Lower leg skin (tissue), 4 donors: ENCODE measurements around the gene SLC25A12. TPM values are rescaled to one million over a fixed set of nuclear protein-coding genes. Genes with fewer than 3 reads are reported as not detected.
"Not testable (repeated sequence)": the region's sequence is repeated elsewhere in the genome, so short reads cannot be mapped to it uniquely, and the experiment has no call there.

Experiments
- DNase-seq, 2 donors: peaks; one replicate each; pipeline ENCODE4 v3.0.0-alpha.2; 2019; ENCODE audit warnings: low spot score in 2 of 2
- H3K4me3 ChIP-seq: fragments of 200-600 bp; sonication (generic); 2 replicates; pipeline ENCODE4 v1.5.1; 2017; ENCODE audit warnings: mild to moderate bottlenecking, low read depth; ENCODE audit not compliant: poor library complexity, severe bottlenecking
- POLR2A ChIP-seq, 2 donors: fragments of 450-650 bp; IDR thresholded peaks; one replicate each; pipeline ENCODE4 v1.6.1; 2016 to 2017; ENCODE audit warnings: antibody characterized with exemption in 2 of 2, mild to moderate bottlenecking in 1 of 2, moderate library complexity in 1 of 2
- WGBS, 2 donors: methylation state at CpG; one replicate each; pipeline ENCODE4 v1.1.5; 2018; 5-methylcytosine and 5-hydroxymethylcytosine counted together
- intact Hi-C: fragments of 100-400 bp; cut with DNase I; formaldehyde crosslinking; loops from one replicate; pipeline ENCODE4 v1.15.0; 2023; ENCODE audit warnings: low total_unique reads
- total RNA-seq, 4 donors: library from RNA; depleted of rRNA; stranded (reverse); fragments of >200 nt; gene quantifications; one replicate each; pipeline ENCODE4 v1.1.0, GENCODE V29; 2016
- TF ChIP-seq, protein P1 (sequence below), 3 donors: fragments of 450-650 bp; IDR thresholded peaks; one replicate each; pipeline ENCODE4 v1.5.1; 2016; ENCODE audit warnings: antibody characterized with exemption in 3 of 3, mild to moderate bottlenecking in 3 of 3, moderate library complexity in 2 of 3

SLC25A12 gene
- total RNA-seq, 4 donors from 2014 or later = 18.1 to 28.1 (median 25.8) TPM

DNA sequence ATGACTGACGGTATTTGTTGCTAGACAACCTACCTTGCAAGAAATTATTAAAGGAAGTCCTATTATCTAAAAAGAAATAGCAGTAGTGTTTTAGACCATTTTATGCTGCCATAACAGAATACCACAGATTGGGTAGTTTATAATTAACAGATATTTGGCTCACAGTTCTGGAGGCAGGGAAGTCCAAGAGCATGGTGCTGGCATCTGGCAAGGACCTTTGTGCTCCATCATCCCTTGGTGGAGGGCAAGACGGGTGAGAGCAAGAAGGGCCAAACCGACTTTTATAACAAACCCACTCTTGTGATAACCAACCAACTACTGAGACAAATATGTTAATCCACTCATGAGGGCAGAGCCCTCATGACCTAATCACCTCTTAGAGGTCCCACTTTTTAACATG lies 115.5 kb downstream of the SLC25A12 start:
- H3K4me3 ChIP-seq = no peak overlapping the region
- TF ChIP-seq, protein P1, sequence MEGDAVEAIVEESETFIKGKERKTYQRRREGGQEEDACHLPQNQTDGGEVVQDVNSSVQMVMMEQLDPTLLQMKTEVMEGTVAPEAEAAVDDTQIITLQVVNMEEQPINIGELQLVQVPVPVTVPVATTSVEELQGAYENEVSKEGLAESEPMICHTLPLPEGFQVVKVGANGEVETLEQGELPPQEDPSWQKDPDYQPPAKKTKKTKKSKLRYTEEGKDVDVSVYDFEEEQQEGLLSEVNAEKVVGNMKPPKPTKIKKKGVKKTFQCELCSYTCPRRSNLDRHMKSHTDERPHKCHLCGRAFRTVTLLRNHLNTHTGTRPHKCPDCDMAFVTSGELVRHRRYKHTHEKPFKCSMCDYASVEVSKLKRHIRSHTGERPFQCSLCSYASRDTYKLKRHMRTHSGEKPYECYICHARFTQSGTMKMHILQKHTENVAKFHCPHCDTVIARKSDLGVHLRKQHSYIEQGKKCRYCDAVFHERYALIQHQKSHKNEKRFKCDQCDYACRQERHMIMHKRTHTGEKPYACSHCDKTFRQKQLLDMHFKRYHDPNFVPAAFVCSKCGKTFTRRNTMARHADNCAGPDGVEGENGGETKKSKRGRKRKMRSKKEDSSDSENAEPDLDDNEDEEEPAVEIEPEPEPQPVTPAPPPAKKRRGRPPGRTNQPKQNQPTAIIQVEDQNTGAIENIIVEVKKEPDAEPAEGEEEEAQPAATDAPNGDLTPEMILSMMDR (IDR thresholded peaks at IDR 0.05) = no peak
- no peak for TF ChIP-seq POLR2A (IDR thresholded peaks at IDR 0.05)
- DNase-seq = no peak
- intact Hi-C loops = no loop called here
- WGBS, 2 donors = 96 to 97% methylated on average over 3 of the region's 3 CpGs

DNA sequence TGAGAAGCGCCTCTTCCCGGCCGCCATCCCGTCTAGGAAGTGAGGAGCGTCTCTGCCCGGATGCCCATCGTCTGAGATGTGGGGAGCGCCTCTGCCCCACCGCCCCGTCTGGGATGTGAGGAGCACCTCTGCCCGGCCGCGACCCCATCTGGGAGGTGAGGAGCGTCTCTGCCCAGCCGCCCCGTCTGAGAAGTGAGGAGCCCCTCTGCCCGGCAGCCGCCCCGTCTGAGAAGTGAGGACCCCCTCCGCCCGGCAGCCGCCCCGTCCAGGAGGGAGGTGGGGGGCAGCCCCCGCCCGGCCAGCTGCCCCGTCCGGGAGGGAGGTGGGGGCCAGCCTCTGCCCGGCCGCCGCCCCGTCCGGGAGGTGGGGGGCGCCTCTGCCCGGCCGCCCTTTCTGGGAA lies 119.5 kb downstream of the SLC25A12 start:
- 95 to 96% methylated on average over 13 to 23 of the region's 35 CpGs for WGBS, 2 donors
- H3K4me3 ChIP-seq, DNase-seq, intact Hi-C loops: not testable (repeated sequence)

DNA sequence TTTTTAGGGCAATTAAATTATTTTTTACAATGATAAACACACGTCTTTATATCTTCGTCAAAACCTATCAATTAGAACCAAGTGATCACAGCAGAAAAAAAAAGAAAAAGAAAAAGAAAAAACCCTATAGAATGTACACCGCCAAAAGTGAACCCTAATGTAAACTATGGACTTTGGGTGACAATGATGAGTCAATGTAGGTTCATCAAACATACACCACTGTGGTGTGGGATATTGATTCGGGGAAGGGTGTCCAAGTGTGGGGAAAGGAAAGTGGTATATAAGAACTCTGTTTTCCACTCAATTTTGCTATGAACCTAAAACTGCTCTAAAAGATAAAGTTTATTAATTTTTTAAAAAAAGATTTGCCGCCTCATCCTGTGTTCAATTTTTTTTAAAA lies 121.7 kb downstream of the SLC25A12 start:
- intact Hi-C loops = no loop called here
- TF ChIP-seq, protein P1 (IDR thresholded peaks at IDR 0.05) = no peak
- WGBS, 2 donors = 93 to 97% methylated on average over 5 of the region's 5 CpGs
- DNase-seq = no peak
- no peak overlapping the region for H3K4me3 ChIP-seq

DNA sequence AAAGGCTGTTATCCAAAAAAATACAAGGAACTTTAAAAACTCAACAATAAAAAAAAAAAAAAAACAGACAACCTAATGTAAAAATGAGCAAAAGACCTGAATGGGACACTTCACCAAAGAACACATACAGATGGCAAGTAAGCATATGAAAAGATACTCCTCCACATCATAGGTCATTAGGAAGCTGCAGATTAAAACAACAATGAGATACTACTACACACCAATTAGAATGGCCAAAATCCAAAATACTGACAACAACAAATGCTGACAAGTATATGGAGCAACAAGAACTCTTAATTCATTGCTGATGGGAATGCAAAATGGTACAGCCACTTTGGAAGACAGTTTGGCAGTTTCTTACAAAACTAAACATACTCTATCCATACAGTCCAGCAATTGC lies 122.6 kb downstream of the SLC25A12 start:
- TF ChIP-seq POLR2A (IDR thresholded peaks at IDR 0.05) = no peak
- TF ChIP-seq, protein P1 (IDR thresholded peaks at IDR 0.05) = no peak
- no peak for DNase-seq
- intact Hi-C loops = no loop called here
- no peak overlapping the region for H3K4me3 ChIP-seq

DNA sequence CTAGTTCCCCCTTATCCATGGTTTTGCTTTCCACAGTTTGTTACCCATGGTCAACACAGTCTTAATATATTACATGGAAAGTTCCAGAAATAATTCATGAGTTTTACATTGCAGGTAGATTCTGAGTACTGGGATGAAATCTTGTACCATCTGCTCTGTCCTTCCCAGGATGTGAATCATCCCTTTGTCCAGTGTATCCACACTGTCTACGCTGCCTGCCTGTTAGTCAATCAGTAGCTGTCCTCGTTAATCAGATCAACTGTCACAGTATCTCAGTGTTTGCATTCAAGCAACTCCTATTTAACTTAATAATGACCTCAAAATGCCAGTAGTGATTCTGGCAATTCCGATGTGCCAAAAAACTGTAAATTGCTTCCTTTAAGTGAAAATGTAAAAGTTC lies 130.4 kb downstream of the SLC25A12 start:
- TF ChIP-seq, protein P1 (IDR thresholded peaks at IDR 0.05) = no peak
- TF ChIP-seq POLR2A (IDR thresholded peaks at IDR 0.05) = no peak
- 93 to 95% methylated on average over 3 of the region's 3 CpGs for WGBS, 2 donors
- no peak overlapping the region for H3K4me3 ChIP-seq
- intact Hi-C loops = no loop called here
- DNase-seq = no peak

DNA sequence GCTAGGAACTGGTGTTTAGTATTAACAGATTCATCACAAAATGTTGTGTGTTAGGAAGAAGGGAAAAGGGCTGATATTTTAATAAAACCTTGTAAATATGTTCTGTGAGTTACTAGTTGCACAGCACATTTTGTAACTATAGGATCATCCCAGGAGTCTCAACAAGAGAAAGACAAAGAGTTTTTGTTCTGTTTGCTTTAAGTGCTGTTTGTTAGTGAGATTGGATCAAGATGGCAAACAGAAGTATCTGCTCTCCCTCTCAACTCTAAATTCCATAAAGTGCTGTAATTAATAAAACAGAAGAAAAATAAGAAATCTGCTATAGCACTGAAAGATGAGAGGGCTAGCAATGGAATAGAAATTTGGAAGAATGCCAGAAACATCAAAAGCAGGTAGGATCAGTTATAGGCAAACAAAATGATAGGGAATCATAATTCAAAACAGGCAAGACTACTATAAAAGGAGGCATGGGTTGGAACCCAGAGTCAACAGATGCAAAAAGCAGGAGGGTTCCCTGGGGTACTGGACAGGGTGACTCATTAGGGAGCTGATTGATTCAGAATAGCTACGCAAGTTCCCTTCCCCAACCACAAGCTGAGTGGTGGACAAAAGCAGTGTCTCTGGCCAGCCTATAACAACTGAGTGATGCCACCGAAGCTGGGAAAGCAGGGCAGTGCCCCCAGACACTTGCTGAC lies 131.0 kb downstream of the SLC25A12 start:
- DNase-seq = no peak
- no peak for TF ChIP-seq POLR2A (IDR thresholded peaks at IDR 0.05)
- TF ChIP-seq, protein P1 (IDR thresholded peaks at IDR 0.05) = no peak
- intact Hi-C loops = no loop called here
- H3K4me3 ChIP-seq = no peak overlapping the region
- WGBS, 2 donors = 75 to 86% methylated on average over 2 of the region's 2 CpGs

DNA sequence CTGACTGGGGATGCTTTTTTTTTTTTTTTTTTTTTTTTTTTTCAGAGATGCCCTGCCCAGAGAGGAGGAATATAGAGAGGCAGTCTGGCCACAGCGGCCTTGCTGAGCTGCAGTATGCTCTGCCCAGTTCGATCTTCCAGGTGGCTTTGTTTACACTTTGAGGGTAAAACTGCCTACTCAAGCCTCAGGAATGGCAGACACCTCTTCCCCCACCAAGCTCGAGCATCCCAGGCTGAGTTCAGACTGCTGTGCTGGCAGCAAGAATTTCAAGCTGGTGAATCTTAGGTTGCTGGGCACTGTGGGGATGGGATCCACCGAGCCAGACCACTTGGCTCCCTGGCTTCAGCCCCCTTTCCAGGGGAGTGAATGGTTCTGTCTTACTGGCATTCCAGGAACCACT lies 132.9 kb downstream of the SLC25A12 start:
- 88 to 93% methylated on average over 4 of the region's 4 CpGs for WGBS, 2 donors
- H3K4me3 ChIP-seq, intact Hi-C loops, DNase-seq: not testable (repeated sequence)

DNA sequence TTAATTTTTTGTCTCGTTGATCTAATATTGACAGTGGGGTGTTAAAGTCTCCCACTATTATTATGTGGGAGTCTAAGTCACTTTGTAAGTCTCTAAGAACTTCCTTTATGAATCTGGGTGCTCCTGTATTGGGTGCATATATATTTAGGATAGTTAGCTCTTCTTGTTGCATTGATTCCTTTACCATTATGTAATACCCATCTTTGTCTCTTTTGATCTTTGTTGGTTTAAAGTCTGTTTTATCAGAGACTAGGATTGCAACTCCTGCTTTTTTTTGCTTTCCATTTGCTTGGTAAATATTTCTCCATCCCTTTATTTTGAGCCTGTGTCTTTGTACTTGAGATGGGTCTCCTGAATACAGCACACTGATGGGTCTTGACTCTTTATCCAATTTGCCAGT lies 135.3 kb downstream of the SLC25A12 start:
- intact Hi-C loops, H3K4me3 ChIP-seq, DNase-seq: not testable (repeated sequence)
- WGBS, 2 donors = 97 to 100% methylated on average over 1 of the region's 1 CpG
